Body of pancreas (tissue), 4 donors: ENCODE data around the gene CYCS. TPM values are rescaled to one million over a fixed set of nuclear protein-coding genes. Genes with fewer than 3 reads are reported as not detected.

Experiments used
- ATAC-seq: fragments of 150-250 bp; one replicate; pipeline ENCODE4 v1.9.1; 2016
- DNase-seq, 4 donors: peaks; one replicate each; pipeline ENCODE4 v3.0.0-alpha.2; 2019
- H3K27ac ChIP-seq, 4 donors: fragments of 200-600 bp; sonication (generic); 1 replicate in 3 of 4; 2 replicates in 1 of 4; pipeline versions ENCODE4 v1.5.1 to v1.6.1; 2016 to 2019; ENCODE audit warnings: mild to moderate bottlenecking in 1 of 4, mixed read lengths in 1 of 4, moderate library complexity in 1 of 4
- H3K27me3 ChIP-seq, 2 donors: fragments of 200-600 bp; sonication (generic); one replicate each; pipeline ENCODE4 v1.6.0; 2016; ENCODE audit warnings: mild to moderate bottlenecking in 1 of 2
- H3K36me3 ChIP-seq, 2 donors: fragments of 200-600 bp; sonication (generic); replicated peaks in 1 of 2; 2 replicates each; pipeline ENCODE4 v1.5.1; 2016; ENCODE audit warnings: low read depth in 2 of 2; ENCODE audit not compliant: insufficient read depth in 1 of 2
- H3K4me1 ChIP-seq: fragments of 200-600 bp; sonication (generic); one replicate; pipeline ENCODE4 v1.6.0; 2016
- H3K4me3 ChIP-seq, 2 donors: fragments of 200-600 bp; sonication (generic); 1 replicate in 1 of 2; 2 replicates in 1 of 2; pipeline ENCODE4 v1.5.1; 2016 to 2019
- H3K9me3 ChIP-seq, 3 donors: fragments of 200-600 bp; sonication (generic); 1 replicate in 2 of 3; 2 replicates in 1 of 3; pipeline ENCODE4 v1.5.1; 2016
- POLR2A ChIP-seq, 3 donors: fragments of 450-650 bp; IDR thresholded peaks; one replicate each; pipeline ENCODE4 v1.6.1; 2016; ENCODE audit warnings: antibody characterized with exemption in 3 of 3, mild to moderate bottlenecking in 2 of 3
- WGBS, 2 donors: methylation state at CpG; one replicate each; pipeline ENCODE4 v1.1.5; 2017; 5-methylcytosine and 5-hydroxymethylcytosine counted together
- intact Hi-C: fragments of 100-400 bp; cut with DNase I; formaldehyde crosslinking; loops from one replicate; pipeline ENCODE4 v1.15.1; 2023
- total RNA-seq, 2 donors: library from RNA; depleted of rRNA; stranded (reverse); fragments of >200 nt; gene quantifications; one replicate each; pipeline ENCODE4 v1.1.0, GENCODE V29; 2016
- TF ChIP-seq, protein P1 (sequence below), 7 experiments: fragments of 450-650 bp in 4 of 7; fragments of 200-600 bp in 3 of 7; sonication (generic) in 3 of 7; IDR thresholded peaks; one replicate each; pipeline ENCODE4 v1.5.1; 2016 to 2019; ENCODE audit warnings: antibody characterized with exemption in 7 of 7

Gene CYCS
- total RNA-seq, 2 donors from 2014 or later, result 5.9 to 11.7 TPM

DNA sequence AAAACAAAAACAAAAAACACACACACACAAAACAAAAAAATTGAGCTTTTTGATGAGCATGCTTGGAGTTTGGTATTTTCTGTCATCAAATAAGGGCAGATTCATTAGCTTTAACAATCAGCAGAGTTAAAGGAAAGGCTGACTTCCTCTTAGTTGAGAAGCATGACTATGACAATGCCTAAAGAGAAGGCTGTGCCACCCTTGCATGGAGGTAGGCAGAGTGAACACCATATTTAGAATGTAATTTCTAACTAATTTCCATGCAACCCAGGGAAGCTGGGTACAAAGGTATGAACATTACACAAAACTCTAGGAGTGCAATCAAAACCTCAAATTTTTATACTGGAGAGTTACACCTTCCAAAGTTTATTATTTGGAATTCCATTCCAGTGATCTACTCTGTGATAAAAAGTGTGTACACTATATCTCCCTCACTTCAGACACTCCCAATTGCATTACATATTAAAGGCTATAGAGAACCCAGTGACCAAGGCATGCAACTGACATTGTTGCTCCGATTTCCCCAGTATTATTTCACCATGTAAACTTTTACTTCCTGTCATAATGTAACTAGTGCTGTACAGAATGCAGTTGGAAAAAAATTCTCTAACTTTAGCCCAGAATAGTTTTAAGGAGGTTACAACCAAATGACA, 9.4 kb upstream of the CYCS start:
- Histone ChIP-seq H3K27me3 (no peaks in the 10 kb centered on the region), H3K36me3 (no peaks in the 10 kb centered on the region), H3K4me3 (no peak overlapping the region), H3K4me1 (no peaks in the 10 kb centered on the region), H3K9me3 (no peaks in the 10 kb centered on the region), H3K27ac (no peak overlapping the region)
- DNase-seq (no peak), ATAC-seq (no peak)
- intact Hi-C loops, result no loop called here
- TF ChIP-seq POLR2A (IDR thresholded peaks at IDR 0.05), result no peak
- TF ChIP-seq, protein P1, sequence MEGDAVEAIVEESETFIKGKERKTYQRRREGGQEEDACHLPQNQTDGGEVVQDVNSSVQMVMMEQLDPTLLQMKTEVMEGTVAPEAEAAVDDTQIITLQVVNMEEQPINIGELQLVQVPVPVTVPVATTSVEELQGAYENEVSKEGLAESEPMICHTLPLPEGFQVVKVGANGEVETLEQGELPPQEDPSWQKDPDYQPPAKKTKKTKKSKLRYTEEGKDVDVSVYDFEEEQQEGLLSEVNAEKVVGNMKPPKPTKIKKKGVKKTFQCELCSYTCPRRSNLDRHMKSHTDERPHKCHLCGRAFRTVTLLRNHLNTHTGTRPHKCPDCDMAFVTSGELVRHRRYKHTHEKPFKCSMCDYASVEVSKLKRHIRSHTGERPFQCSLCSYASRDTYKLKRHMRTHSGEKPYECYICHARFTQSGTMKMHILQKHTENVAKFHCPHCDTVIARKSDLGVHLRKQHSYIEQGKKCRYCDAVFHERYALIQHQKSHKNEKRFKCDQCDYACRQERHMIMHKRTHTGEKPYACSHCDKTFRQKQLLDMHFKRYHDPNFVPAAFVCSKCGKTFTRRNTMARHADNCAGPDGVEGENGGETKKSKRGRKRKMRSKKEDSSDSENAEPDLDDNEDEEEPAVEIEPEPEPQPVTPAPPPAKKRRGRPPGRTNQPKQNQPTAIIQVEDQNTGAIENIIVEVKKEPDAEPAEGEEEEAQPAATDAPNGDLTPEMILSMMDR (IDR thresholded peaks at IDR 0.05), result no peak
- 71 to 90% methylated on average over 1 of the region's 1 CpG for WGBS, 2 donors

GRCh38 chr7:25132430-25132829, 7.4 kb upstream of the CYCS start:
- Histone ChIP-seq H3K27me3 (no peaks in the 10 kb centered on the region), H3K4me1 (no peaks in the 10 kb centered on the region), H3K27ac (no peak overlapping the region), H3K36me3 (no peaks in the 10 kb centered on the region), H3K9me3 (no peaks in the 10 kb centered on the region), H3K4me3 (no peak overlapping the region)
- intact Hi-C loops, result no loop called here
- TF ChIP-seq, protein P1 (IDR thresholded peaks at IDR 0.05), result no peak
- no peak for TF ChIP-seq POLR2A (IDR thresholded peaks at IDR 0.05)
- WGBS, 2 donors, result 71 to 80% methylated on average over 1 of the region's 1 CpG
- DNase-seq (no peak), ATAC-seq (no peak)

DNA sequence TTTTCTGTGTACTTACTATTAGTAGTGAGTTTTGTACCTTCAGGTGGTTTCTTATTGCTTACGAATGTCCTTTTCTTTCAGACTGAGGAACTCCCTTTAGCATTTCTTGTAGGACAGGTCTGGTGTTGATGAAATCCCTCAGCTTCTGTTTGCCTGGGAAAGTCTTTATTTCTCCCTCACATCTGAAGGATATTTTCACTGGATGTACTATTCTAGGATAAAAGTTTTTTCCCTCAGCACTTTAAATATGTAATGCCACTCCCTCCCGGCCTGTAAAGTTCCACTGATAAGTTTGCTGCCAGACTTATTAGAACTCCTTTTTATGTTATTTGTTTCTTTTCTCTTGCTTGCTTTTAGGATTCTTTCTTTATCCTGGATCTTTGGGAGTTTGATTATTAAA, 1.7 kb upstream of the CYCS start:
- ATAC-seq, result no peak
- TF ChIP-seq, protein P1 (IDR thresholded peaks at IDR 0.05), result no peak
- TF ChIP-seq POLR2A (IDR thresholded peaks at IDR 0.05), result no peak

GRCh38 chr7:25124465-25125136, 459 bp downstream of the CYCS start:
- Histone ChIP-seq H3K27ac (peak overlapping the region; percentile 86 to 98 (median 94)), H3K27me3 (no peaks in the 10 kb centered on the region), H3K4me3 (peak overlapping the region; percentile 42 to 87), H3K4me1 (peaks cover 7% of the 10 kb centered on the region), H3K9me3 (no peaks in the 10 kb centered on the region), H3K36me3 (peaks cover 5 to 7% of the 10 kb centered on the region in 2 donors)
- intact Hi-C loops, result no loop called here
- DNase-seq, result peak in 3 of 4 donors; percentile 8 to 26 (median 13)
- ATAC-seq, result no peak
- TF ChIP-seq, protein P1 (IDR thresholded peaks at IDR 0.05), result no peak
- TF ChIP-seq POLR2A (IDR thresholded peaks at IDR 0.05), result no peak
- WGBS, 2 donors, result 0% methylated on average over 6 to 27 of the region's 32 CpGs

More for the DNA sequence above, 1.7 kb upstream of the CYCS start:
- WGBS, 2 donors, result 55 to 56% methylated on average over 2 of the region's 2 CpGs
- H3K36me3 ChIP-seq, result peaks cover 2 to 3% of the 10 kb centered on the region in 2 donors
- no peak overlapping the region for H3K4me3 ChIP-seq
- no peaks in the 10 kb centered on the region for H3K9me3 ChIP-seq
- peaks cover 7% of the 10 kb centered on the region for H3K4me1 ChIP-seq
- H3K27me3 ChIP-seq, result no peaks in the 10 kb centered on the region
- intact Hi-C loops, result no loop called here
- DNase-seq, result no peak
- H3K27ac ChIP-seq, result no peak overlapping the region
